Stimulated activated CD8-positive, alpha-beta memory T cell treated with anti-CD3 and anti-CD28 coated beads, Interleukin-15, amount 100 ng/mL, for 48 hours (primary cell): ENCODE results near the gene NINJ1.
A peak's percentile ranks its signal among the peaks of the same experiment; 100 is the strongest.

Experiments
- DNase-seq, 2 donors: peaks; one replicate each; pipeline ENCODE4 v3.0.0-alpha.2; 2020; ENCODE audit warnings: low read depth in 2 of 2

The NINJ1 gene

GRCh38 chr9:93132287-93132927, 1.6 kb downstream of the NINJ1 start:
- no peak for DNase-seq

- no peak for DNase-seq
Observed at GRCh38 chr9:93131599-93132286, 2.3 kb downstream of the NINJ1 start.

GRCh38 chr9:93130861-93131481, 3.1 kb downstream of the NINJ1 start:
- no peak for DNase-seq

GRCh38 chr9:93129691-93130500, 4.2 kb downstream of the NINJ1 start:
- DNase-seq = no peak

- no peak for DNase-seq
Observed at GRCh38 chr9:93129286-93129685, 4.8 kb downstream of the NINJ1 start.

- DNase-seq = no peak
Observed at GRCh38 chr9:93128715-93129224, 5.3 kb downstream of the NINJ1 start.

- DNase-seq = no peak
Observed at GRCh38 chr9:93128011-93128714, 5.9 kb downstream of the NINJ1 start.

GRCh38 chr9:93127395-93127911, 6.6 kb downstream of the NINJ1 start:
- no peak for DNase-seq

GRCh38 chr9:93126825-93127368, 7.2 kb downstream of the NINJ1 start:
- no peak for DNase-seq

GRCh38 chr9:93126151-93126781, 7.8 kb downstream of the NINJ1 start:
- DNase-seq = no peak

- no peak for DNase-seq
Observed at GRCh38 chr9:93125331-93125894, 8.6 kb downstream of the NINJ1 start.

- DNase-seq = no peak
Observed at GRCh38 chr9:93124793-93125192, 9.3 kb downstream of the NINJ1 start.

- DNase-seq = no peak
Observed at GRCh38 chr9:93123561-93124283, 10.3 kb downstream of the NINJ1 start.

- DNase-seq = no peak
Observed at GRCh38 chr9:93122721-93123221, 11.3 kb downstream of the NINJ1 start.

GRCh38 chr9:93121316-93122241, 12.5 kb downstream of the NINJ1 start:
- DNase-seq = no peak

GRCh38 chr9:93120846-93121315, 13.2 kb downstream of the NINJ1 start:
- no peak for DNase-seq

- DNase-seq = peak in 1 of 2 donors; percentile 22
Observed at GRCh38 chr9:93119953-93120845, 13.9 kb downstream of the NINJ1 start.
